NCI-H446 treated with DMSO at 0.1 percent for 48 hours (cell line): Measurements from ENCODE around the gene CFAP90.

Source experiments
- DNase-seq: peaks from one replicate; lab custom pipeline; 2025; lab: John Stamatoyannopoulos, UW

Gene CFAP90

GRCh38 chr5:7867260-7867659 lies 16.3 kb upstream of the CFAP90 start:
- DNase-seq = no peak

GRCh38 chr5:7866196-7866595 lies 15.3 kb upstream of the CFAP90 start:
- DNase-seq = no peak

- DNase-seq = no peak
These were observed 7.1 kb upstream of the CFAP90 start for GRCh38 chr5:7857926-7858632.

GRCh38 chr5:7857361-7857760 lies 6.4 kb upstream of the CFAP90 start:
- no peak for DNase-seq

GRCh38 chr5:7856855-7857254 lies 5.9 kb upstream of the CFAP90 start:
- DNase-seq = no peak

- no peak for DNase-seq
These were observed 4.7 kb upstream of the CFAP90 start for GRCh38 chr5:7855611-7856010.

GRCh38 chr5:7852988-7853387 lies 2.1 kb upstream of the CFAP90 start:
- no peak for DNase-seq

- DNase-seq = no peak
These were observed 1.6 kb upstream of the CFAP90 start for GRCh38 chr5:7852542-7852941.

GRCh38 chr5:7851617-7852289 lies 820 bp upstream of the CFAP90 start:
- no peak for DNase-seq

- DNase-seq = no peak
These were observed 283 bp upstream of the CFAP90 start for GRCh38 chr5:7851240-7851592.

GRCh38 chr5:7849681-7850394 lies 1.1 kb downstream of the CFAP90 start:
- no peak for DNase-seq

GRCh38 chr5:7848296-7848695 lies 2.6 kb downstream of the CFAP90 start:
- no peak for DNase-seq

- no peak for DNase-seq
These were observed 4.6 kb downstream of the CFAP90 start for GRCh38 chr5:7846327-7846726.

GRCh38 chr5:7845557-7845956 lies 5.4 kb downstream of the CFAP90 start:
- no peak for DNase-seq

GRCh38 chr5:7844901-7845300 lies 6.0 kb downstream of the CFAP90 start:
- DNase-seq = no peak

GRCh38 chr5:7842531-7842930 lies 8.4 kb downstream of the CFAP90 start:
- no peak for DNase-seq

GRCh38 chr5:7837403-7837802 lies 13.5 kb downstream of the CFAP90 start:
- no peak for DNase-seq

GRCh38 chr5:7834982-7835381 lies 16.0 kb downstream of the CFAP90 start:
- DNase-seq = no peak

- DNase-seq = no peak
These were observed 22.7 kb downstream of the CFAP90 start for GRCh38 chr5:7828269-7828668.

GRCh38 chr5:7827610-7828009 lies 23.3 kb downstream of the CFAP90 start:
- no peak for DNase-seq

GRCh38 chr5:7825630-7826029 lies 25.3 kb downstream of the CFAP90 start:
- DNase-seq = no peak

- DNase-seq = no peak
These were observed 25.9 kb downstream of the CFAP90 start for GRCh38 chr5:7824995-7825394.

- DNase-seq = no peak
These were observed 27.3 kb downstream of the CFAP90 start for GRCh38 chr5:7823594-7823993.
